GM19372 (cell line): ENCODE results near the gene TMEM41B.
"Not testable (repeated sequence)": the region's sequence is repeated elsewhere in the genome, so short reads cannot be mapped to it uniquely, and the experiment has no call there.

Experiments used
- ATAC-seq: cut with Tn5 transposase; IDR thresholded peaks from one replicate; pipeline ENCODE4 v1.9.1; 2021; ENCODE audit warnings: mild to moderate bottlenecking, low read depth, moderate library complexity; ENCODE audit not compliant: unreplicated experiment

Gene TMEM41B

GRCh38 chr11:9314291-9315077 lies at the start of gene TMEM41B:
Gene TMEM41B (minus strand): TSS chr11:9314593. CDS start chr11:9314441, 152 bp downstream.
- ATAC-seq, result peak; percentile 95

GRCh38 chr11:9362393-9362863 lies 48.0 kb upstream of the TMEM41B start:
- ATAC-seq, result no peak

GRCh38 chr11:9360862-9361622 lies 46.6 kb upstream of the TMEM41B start:
- not testable (repeated sequence) for ATAC-seq

GRCh38 chr11:9357041-9357440 lies 42.6 kb upstream of the TMEM41B start:
- ATAC-seq, result no peak

GRCh38 chr11:9351321-9351881 lies 37.0 kb upstream of the TMEM41B start:
- ATAC-seq, result no peak

GRCh38 chr11:9347779-9348178 lies 33.4 kb upstream of the TMEM41B start:
- ATAC-seq, result not testable (repeated sequence)

- no peak for ATAC-seq
Measured at GRCh38 chr11:9347100-9347499, 32.7 kb upstream of the TMEM41B start.

- no peak for ATAC-seq
Measured at GRCh38 chr11:9344061-9344680, 29.8 kb upstream of the TMEM41B start.

- ATAC-seq, result no peak
Measured at GRCh38 chr11:9341638-9342178, 27.3 kb upstream of the TMEM41B start.

- ATAC-seq, result no peak
Measured at GRCh38 chr11:9332655-9333054, 18.3 kb upstream of the TMEM41B start.

GRCh38 chr11:9330387-9331384 lies 16.3 kb upstream of the TMEM41B start:
- ATAC-seq, result no peak

GRCh38 chr11:9320047-9320446 lies 5.7 kb upstream of the TMEM41B start:
- ATAC-seq, result no peak

GRCh38 chr11:9319377-9320001 lies 5.1 kb upstream of the TMEM41B start:
- not testable (repeated sequence) for ATAC-seq

- ATAC-seq, result not testable (repeated sequence)
Measured at GRCh38 chr11:9318442-9319376, 4.3 kb upstream of the TMEM41B start.

- no peak for ATAC-seq
Measured at GRCh38 chr11:9316334-9316733, 1.9 kb upstream of the TMEM41B start.

GRCh38 chr11:9315078-9315688 lies 790 bp upstream of the TMEM41B start:
- no peak for ATAC-seq

- peak; percentile 5 for ATAC-seq
Measured at GRCh38 chr11:9313648-9314290, 624 bp downstream of the TMEM41B start.
